ENCODE data around the gene IL36RN. TPM values are rescaled to one million over a fixed set of nuclear protein-coding genes. Genes with fewer than 3 reads are reported as not detected.

IL36RN gene
- total RNA-seq, 1 experiment from 2014 or later = not detected

DNA sequence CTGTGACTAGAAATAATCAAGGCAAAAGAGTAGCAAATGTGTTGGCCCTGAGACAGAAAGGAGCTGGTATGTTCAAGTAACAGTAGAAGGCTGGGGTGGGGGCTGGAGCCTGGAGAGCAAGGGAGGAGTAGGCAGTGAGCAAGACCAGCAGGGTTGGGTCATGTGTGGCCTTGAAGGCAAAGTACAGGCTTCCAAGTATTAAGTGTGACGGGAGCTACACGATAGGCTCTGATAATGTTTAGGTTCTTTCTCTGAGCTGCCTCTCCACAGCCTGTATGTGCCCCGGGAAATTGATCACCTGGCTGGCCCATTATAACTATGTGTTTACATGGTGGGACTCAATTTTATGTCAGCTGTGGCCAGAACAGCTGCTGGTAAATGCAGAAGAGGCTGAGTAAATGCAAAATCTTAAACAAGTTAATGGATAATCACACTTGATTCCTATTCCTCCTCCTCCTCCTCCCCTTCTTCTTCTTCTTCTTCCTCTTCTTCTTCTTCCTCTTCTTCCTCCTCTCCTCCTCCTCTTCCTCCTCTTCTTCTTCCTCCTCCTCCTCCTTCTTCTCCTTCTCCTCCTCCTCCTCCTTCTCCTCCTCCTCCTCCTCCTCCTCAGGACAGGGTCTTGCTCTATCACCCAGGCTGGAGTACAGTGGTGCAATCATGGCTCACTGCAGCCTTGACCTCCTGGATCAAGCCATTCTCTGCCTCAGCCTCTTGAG lies 18.1 kb downstream of the IL36RN start:
- H3K4me3 ChIP-seq (ENCODE audit: low read depth, low read length) = no peak overlapping the region
- no peaks in the 10 kb centered on the region for H3K9me3 ChIP-seq
- ChIA-PET CTCF (interaction anchor here (0.9 kb wide), 1 partner anchor 313 kb away, joined by 3 read pairs; no protein-coding TSS in a partner anchor), POLR2A (no interaction called here)
- no TSS peak for BruUV-seq (replicated peaks)
- H3K4me1 Mint-ChIP-seq (ENCODE audit: low read depth, unreplicated experiment) = no peaks in the 10 kb centered on the region
- no peaks in the 10 kb centered on the region for H3K9me3 Mint-ChIP-seq (ENCODE audit: unreplicated experiment)
- no peak for DNase-seq
- H3K27me3 ChIP-seq (replicated peaks; ENCODE audit: control insufficient read depth, insufficient read depth, low read length) = no peaks in the 10 kb centered on the region
- no peaks in the 10 kb centered on the region for H3K27me3 Mint-ChIP-seq (ENCODE audit: insufficient read depth, unreplicated experiment)
- no peak overlapping the region for H3K27ac Mint-ChIP-seq (ENCODE audit: unreplicated experiment)
- no peaks in the 10 kb centered on the region for H3K36me3 Mint-ChIP-seq (ENCODE audit: insufficient read depth, unreplicated experiment)
- H3K4me3 Mint-ChIP-seq (ENCODE audit: unreplicated experiment) = no peak overlapping the region
- TF ChIP-seq, protein P1, sequence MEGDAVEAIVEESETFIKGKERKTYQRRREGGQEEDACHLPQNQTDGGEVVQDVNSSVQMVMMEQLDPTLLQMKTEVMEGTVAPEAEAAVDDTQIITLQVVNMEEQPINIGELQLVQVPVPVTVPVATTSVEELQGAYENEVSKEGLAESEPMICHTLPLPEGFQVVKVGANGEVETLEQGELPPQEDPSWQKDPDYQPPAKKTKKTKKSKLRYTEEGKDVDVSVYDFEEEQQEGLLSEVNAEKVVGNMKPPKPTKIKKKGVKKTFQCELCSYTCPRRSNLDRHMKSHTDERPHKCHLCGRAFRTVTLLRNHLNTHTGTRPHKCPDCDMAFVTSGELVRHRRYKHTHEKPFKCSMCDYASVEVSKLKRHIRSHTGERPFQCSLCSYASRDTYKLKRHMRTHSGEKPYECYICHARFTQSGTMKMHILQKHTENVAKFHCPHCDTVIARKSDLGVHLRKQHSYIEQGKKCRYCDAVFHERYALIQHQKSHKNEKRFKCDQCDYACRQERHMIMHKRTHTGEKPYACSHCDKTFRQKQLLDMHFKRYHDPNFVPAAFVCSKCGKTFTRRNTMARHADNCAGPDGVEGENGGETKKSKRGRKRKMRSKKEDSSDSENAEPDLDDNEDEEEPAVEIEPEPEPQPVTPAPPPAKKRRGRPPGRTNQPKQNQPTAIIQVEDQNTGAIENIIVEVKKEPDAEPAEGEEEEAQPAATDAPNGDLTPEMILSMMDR (IDR thresholded peaks at IDR 0.05; ENCODE audit: insufficient read depth in 1 of 2, low read depth in 1 of 2, low read length in 1 of 2, severe bottlenecking in 1 of 2, unreplicated experiment in 1 of 2) = no peak
- no peaks in the 10 kb centered on the region for H3K36me3 ChIP-seq (ENCODE audit: control insufficient read depth, insufficient read depth, low read length)
- intact Hi-C loops (cut with micrococcal nuclease; ENCODE audit: unreplicated experiment) = no loop called here
- no peaks in the 10 kb centered on the region for H3K4me1 ChIP-seq

DNA sequence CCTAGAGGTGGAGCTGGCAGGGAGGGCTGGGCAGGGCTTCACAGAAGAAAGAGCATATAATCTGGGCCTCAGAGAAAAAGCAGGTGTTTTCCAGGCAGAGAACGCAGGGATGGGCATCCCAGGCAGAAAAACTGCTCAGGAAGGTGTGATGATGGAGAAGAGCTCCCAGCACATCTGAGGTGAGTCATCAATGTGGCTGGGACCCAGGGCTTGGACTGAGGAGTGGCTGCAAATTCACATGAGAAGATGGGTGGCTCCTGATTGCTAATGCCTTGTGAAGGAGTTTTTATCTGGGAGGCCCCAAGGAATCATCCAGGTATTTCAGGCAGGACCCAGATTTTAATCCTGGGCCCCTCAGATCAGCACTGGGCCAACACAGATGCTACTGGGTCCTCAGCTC lies 18.9 kb downstream of the IL36RN start:
- Histone ChIP-seq H3K4me3 (ENCODE audit: low read depth, low read length) (no peak overlapping the region), H3K4me1 (no peaks in the 10 kb centered on the region), H3K27me3 (replicated peaks; ENCODE audit: control insufficient read depth, insufficient read depth, low read length) (no peaks in the 10 kb centered on the region), H3K36me3 (ENCODE audit: control insufficient read depth, insufficient read depth, low read length) (no peaks in the 10 kb centered on the region), H3K9me3 (no peaks in the 10 kb centered on the region)
- no peak for DNase-seq
- H3K9me3 Mint-ChIP-seq (ENCODE audit: unreplicated experiment) = no peaks in the 10 kb centered on the region
- no peaks in the 10 kb centered on the region for H3K36me3 Mint-ChIP-seq (ENCODE audit: insufficient read depth, unreplicated experiment)
- BruUV-seq (replicated peaks) = no TSS peak
- no peaks in the 10 kb centered on the region for H3K27me3 Mint-ChIP-seq (ENCODE audit: insufficient read depth, unreplicated experiment)
- H3K27ac Mint-ChIP-seq (ENCODE audit: unreplicated experiment) = no peak overlapping the region
- intact Hi-C loops (cut with micrococcal nuclease; ENCODE audit: unreplicated experiment) = no loop called here
- POLR2A ChIA-PET = no interaction called here
- CTCF ChIA-PET = no interaction called here
- no peak overlapping the region for H3K4me3 Mint-ChIP-seq (ENCODE audit: unreplicated experiment)
- TF ChIP-seq, protein P1 (IDR thresholded peaks at IDR 0.05; ENCODE audit: insufficient read depth in 1 of 2, low read depth in 1 of 2, low read length in 1 of 2, severe bottlenecking in 1 of 2, unreplicated experiment in 1 of 2) = no peak
- H3K4me1 Mint-ChIP-seq (ENCODE audit: low read depth, unreplicated experiment) = no peaks in the 10 kb centered on the region

DNA sequence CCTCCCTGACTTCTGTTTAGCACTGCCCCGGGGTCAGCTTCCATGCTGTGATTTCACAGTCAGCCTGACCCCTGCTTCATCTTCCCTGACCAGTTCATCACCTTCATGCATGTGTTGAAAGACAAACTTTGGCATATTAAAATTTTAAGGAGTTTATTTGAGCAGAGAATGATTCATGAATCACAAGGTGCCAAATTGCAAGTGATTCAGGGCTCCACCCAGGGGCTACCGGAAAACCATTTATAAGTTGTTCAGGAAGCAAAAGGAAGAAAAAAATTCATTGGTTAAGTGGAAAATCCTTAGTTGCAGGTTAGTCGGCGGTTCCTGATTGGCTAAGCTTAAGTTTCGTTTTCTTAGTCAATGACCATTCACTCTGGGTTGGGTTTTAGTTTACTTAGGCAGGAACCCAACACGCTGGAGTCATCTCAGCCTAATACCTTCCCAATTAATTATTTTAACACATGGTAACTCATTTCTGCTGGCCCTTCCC lies 19.4 kb downstream of the IL36RN start:
- POLR2A ChIA-PET = no interaction called here
- CTCF ChIA-PET = no interaction called here
- Histone ChIP-seq H3K36me3 (ENCODE audit: control insufficient read depth, insufficient read depth, low read length) (no peaks in the 10 kb centered on the region), H3K9me3 (no peaks in the 10 kb centered on the region), H3K4me3 (ENCODE audit: low read depth, low read length) (no peak overlapping the region), H3K4me1 (no peaks in the 10 kb centered on the region), H3K27me3 (replicated peaks; ENCODE audit: control insufficient read depth, insufficient read depth, low read length) (no peaks in the 10 kb centered on the region; the same call in 1 of the 2 replicates)
- Mint-ChIP-seq H3K4me3 (ENCODE audit: unreplicated experiment) (no peak overlapping the region), H3K27me3 (ENCODE audit: insufficient read depth, unreplicated experiment) (no peaks in the 10 kb centered on the region), H3K36me3 (ENCODE audit: insufficient read depth, unreplicated experiment) (no peaks in the 10 kb centered on the region), H3K27ac (ENCODE audit: unreplicated experiment) (no peak overlapping the region), H3K9me3 (ENCODE audit: unreplicated experiment) (no peaks in the 10 kb centered on the region), H3K4me1 (ENCODE audit: low read depth, unreplicated experiment) (no peaks in the 10 kb centered on the region)
- BruUV-seq (replicated peaks) = no TSS peak
- intact Hi-C loops (cut with micrococcal nuclease; ENCODE audit: unreplicated experiment) = no loop called here
- TF ChIP-seq, protein P1 (IDR thresholded peaks at IDR 0.05; ENCODE audit: insufficient read depth in 1 of 2, low read depth in 1 of 2, low read length in 1 of 2, severe bottlenecking in 1 of 2, unreplicated experiment in 1 of 2) = no peak
- DNase-seq = no peak

Data from Caco-2 (cell line).